Transverse colon (tissue), 4 donors: ENCODE measurements around the gene NRCAM. TPM values are rescaled to one million over a fixed set of nuclear protein-coding genes. Genes with fewer than 3 reads are reported as not detected.
"Not testable (repeated sequence)": the region's sequence is repeated elsewhere in the genome, so short reads cannot be mapped to it uniquely, and the experiment has no call there.

Source experiments
- DNase-seq: peaks from one replicate; pipeline ENCODE4 v3.0.0-alpha.2; 2019
- H3K27ac ChIP-seq, 4 donors: fragments of 200-600 bp; sonication (generic); 2 replicates each; pipeline ENCODE4 v1.5.1; 2016 to 2018; ENCODE audit warnings: inconsistent platforms in 4 of 4
- H3K27me3 ChIP-seq: fragments of 200-600 bp; sonication (generic); 2 replicates; pipeline ENCODE4 v1.5.1; 2017; ENCODE audit warnings: inconsistent platforms
- H3K36me3 ChIP-seq, 4 donors: fragments of 200-600 bp; sonication (generic); 2 replicates each; pipeline ENCODE4 v1.5.1; 2017 to 2019; ENCODE audit warnings: inconsistent platforms in 4 of 4
- H3K4me1 ChIP-seq, 4 donors: fragments of 200-600 bp; sonication (generic); 2 replicates each; pipeline ENCODE4 v1.5.1; 2017 to 2020; ENCODE audit warnings: inconsistent platforms in 4 of 4
- H3K4me3 ChIP-seq, 4 donors: fragments of 200-600 bp; sonication (generic); 1 replicate in 1 of 4; 2 replicates in 3 of 4; pipeline versions ENCODE4 v1.5.1 to v1.6.1; 2017 to 2019; ENCODE audit warnings: inconsistent platforms in 4 of 4
- H3K9me3 ChIP-seq, 2 donors: fragments of 200-600 bp; sonication (generic); 2 replicates each; pipeline ENCODE4 v1.5.1; 2017 to 2019; ENCODE audit warnings: inconsistent platforms in 2 of 2
- EP300 ChIP-seq: sonication (generic); formaldehyde crosslinking; IDR thresholded peaks from one replicate; pipeline ENCODE4 v1.6.1; 2017; ENCODE audit warnings: antibody characterized with exemption, low read depth
- POLR2A ChIP-seq: fragments of 450-650 bp; IDR thresholded peaks from one replicate; pipeline ENCODE4 v1.6.1; 2016; ENCODE audit warnings: antibody characterized with exemption, mild to moderate bottlenecking, moderate library complexity
- POLR2AphosphoS5 ChIP-seq, 3 donors: sonication (generic); formaldehyde crosslinking; IDR thresholded peaks; one replicate each; pipeline ENCODE4 v1.6.1; 2016; ENCODE audit warnings: antibody characterized with exemption in 3 of 3
- WGBS, 2 donors: methylation state at CpG; one replicate each; pipeline ENCODE4 v1.1.5; 2018; ENCODE audit warnings: low coverage in 1 of 2; 5-methylcytosine and 5-hydroxymethylcytosine counted together
- in situ Hi-C, 4 donors: fragments of 200-750 bp; cut with MboI; loops; one replicate each; pipeline versions ENCODE4 v1.15.0 to v1.15.1; 2017; ENCODE audit warnings: low sequenced_read_pairs in 3 of 4, low pct_ligation_motif_present in 1 of 4, low pct_unique_long_range_greater_than_20kb in 1 of 4
- intact Hi-C: fragments of 100-400 bp; cut with DNase I; formaldehyde crosslinking; loops from one replicate; pipeline ENCODE4 v1.15.1; 2023; ENCODE audit warnings: low total_unique reads
- total RNA-seq, 4 donors: library from RNA; depleted of rRNA; stranded (reverse); fragments of >200 nt; gene quantifications; one replicate each; pipeline ENCODE4 v1.1.0, GENCODE V29; 2016
- TF ChIP-seq, protein P1 (sequence below), 5 experiments: fragments of 200-600 bp in 3 of 5; fragments of 450-650 bp in 2 of 5; sonication (generic) in 3 of 5; IDR thresholded peaks; 1 replicate in 2 of 5; 2 replicates in 3 of 5; pipeline ENCODE4 v1.5.1; 2016 to 2017; ENCODE audit warnings: antibody characterized with exemption in 5 of 5, inconsistent platforms in 3 of 5, mild to moderate bottlenecking in 2 of 5, moderate library complexity in 1 of 5

The NRCAM gene
- total RNA-seq, 4 donors from 2014 or later, result 0.60 to 2.5 (median 1.8) TPM

DNA sequence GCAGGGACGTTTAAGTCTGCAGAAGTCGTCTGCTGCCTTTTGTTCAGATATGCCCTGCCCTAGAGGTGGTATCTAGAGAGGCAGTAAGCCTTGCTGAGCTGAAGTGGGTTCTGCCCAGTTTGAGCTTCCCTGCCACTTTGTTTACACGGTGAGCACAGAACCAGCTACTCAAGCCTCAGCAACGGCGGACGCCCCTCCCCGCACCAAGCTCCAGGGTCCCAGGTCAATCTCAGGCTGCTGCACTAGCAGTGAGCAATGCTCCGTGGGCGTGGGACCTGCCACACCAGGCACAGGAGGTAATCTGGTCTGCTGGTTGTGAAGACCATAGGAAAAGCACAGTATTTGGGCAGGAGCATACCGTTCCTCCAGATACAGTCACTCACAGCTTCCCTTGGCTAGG, 178.0 kb downstream of the NRCAM start:
- H3K4me3 ChIP-seq, result no peak overlapping the region
- H3K27ac ChIP-seq, result no peak overlapping the region
- H3K36me3 ChIP-seq, result no peaks in the 10 kb centered on the region
- no peaks in the 10 kb centered on the region for H3K27me3 ChIP-seq
- WGBS, 2 donors, result 86% methylated on average over 10 of the region's 10 CpGs; no CpG with 5 or more reads in 1 of the 2 donors
- intact Hi-C loops (no loop called here), in situ Hi-C loops (no loop called here)
- DNase-seq, result no peak
- no peaks in the 10 kb centered on the region for H3K9me3 ChIP-seq
- H3K4me1 ChIP-seq, result no peaks in the 10 kb centered on the region
- TF ChIP-seq POLR2A (no peak), EP300 (no peak)

DNA sequence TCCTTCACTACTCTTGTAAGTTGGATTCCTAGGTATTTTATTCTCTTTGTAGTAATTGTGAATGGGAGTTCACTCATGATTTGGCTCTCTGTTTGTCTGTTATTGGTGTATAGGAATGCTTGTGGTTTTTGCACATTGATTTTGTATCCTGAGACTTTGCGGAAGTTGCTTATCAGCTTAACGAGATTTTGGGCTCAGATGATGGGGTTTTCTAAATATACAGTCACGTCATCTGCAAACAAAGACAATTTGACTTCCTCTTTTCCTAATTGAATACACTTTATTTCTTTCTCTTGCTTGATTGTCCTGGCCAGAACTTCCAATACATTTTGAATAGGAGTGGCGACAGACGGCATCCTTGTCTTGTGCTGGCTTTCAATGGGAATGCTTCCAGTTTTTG, 181.8 kb downstream of the NRCAM start:
- intact Hi-C loops, H3K4me3 ChIP-seq, DNase-seq, H3K27me3 ChIP-seq, H3K36me3 ChIP-seq, in situ Hi-C loops, H3K4me1 ChIP-seq, H3K27ac ChIP-seq, H3K9me3 ChIP-seq: not testable (repeated sequence)
- WGBS, 2 donors, result 77 to 94% methylated on average over 5 of the region's 5 CpGs

DNA sequence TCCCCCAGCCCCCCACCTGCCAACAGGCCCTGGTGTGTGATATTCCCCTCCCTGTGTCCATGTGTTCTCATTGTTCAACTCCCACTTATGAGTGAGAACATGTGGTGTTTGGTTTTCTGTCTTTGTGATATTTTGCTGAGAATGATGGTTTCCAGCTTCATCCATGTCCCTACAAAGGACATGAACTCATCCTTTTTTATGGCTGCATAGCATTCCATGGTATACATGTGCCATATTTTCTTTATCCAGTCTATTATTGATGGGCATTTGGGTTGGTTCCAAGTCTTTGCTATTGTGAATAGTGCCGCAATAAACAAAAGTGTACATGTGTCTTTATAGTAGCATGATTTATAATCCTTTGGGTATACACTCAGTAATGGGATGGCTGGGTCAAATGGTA, 183.3 kb downstream of the NRCAM start:
- intact Hi-C loops, H3K4me1 ChIP-seq, in situ Hi-C loops, DNase-seq, H3K27ac ChIP-seq, H3K36me3 ChIP-seq, H3K27me3 ChIP-seq, H3K9me3 ChIP-seq, H3K4me3 ChIP-seq: not testable (repeated sequence)
- 96 to 100% methylated on average over 1 of the region's 1 CpG for WGBS, 2 donors

DNA sequence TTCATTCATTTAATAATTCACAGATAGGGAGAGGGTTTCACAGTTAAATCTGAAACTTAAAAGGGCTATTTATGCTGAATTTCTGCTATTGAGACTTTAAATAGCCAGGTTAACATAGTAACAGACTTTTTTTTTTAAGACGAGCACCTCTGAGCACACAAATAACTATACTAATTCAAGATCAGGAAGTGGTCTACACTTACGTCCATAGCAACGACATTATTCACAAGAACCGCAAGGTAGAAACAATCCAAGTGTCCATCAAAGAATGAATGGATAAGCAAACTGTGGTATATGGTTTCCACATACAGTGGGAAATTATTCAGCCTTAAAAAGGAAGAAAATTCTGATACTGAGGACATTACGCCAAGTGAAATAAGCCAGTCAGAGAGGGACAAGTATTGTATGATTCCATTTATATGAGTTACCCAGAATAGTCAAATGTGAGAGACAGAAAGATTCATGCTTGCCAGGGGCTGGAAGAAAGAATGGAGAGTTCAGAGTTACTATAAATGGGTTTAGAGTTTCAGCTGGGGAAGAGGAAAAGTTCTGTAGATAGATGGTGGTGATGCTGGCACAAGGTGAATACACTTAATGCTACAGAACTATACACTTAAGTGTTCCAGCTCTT, 185.7 kb downstream of the NRCAM start:
- no peak overlapping the region for H3K4me3 ChIP-seq
- intact Hi-C loops, result no loop called here
- 72 to 73% methylated on average over 5 of the region's 5 CpGs for WGBS, 2 donors

DNA sequence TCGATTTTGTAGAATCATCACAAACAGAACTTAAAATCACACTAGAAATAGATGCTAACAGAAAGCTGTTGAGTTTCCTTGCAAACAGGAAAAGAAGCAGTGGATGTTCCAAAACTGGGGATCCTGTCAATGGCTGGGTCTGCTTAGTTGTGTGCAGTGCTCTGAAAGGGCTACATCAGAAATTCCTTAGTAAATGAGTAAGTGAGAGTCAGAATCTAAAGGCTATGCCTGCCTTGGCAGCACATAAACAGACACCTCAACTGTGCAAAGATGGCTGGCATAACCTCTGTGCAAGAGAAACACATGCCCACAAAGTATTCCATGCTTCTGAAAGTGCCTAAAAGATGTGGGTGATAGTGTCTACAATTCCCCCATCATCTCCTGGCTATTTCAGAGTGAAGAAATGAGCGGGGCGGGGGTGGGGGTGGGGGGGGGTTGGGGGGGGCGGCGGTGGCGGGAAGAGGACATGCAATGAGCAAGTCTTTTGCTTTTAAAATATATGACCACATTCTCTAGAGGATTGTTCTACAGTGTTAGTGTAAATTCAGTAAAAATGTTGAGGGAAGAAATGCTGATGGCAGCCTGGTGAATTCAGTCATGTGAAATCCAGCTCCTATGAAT, 187.9 kb downstream of the NRCAM start:
- DNase-seq, result no peak
- intact Hi-C loops, result no loop called here
- no peak overlapping the region for H3K4me3 ChIP-seq
- no peaks in the 10 kb centered on the region for H3K36me3 ChIP-seq
- no peak overlapping the region for H3K27ac ChIP-seq
- no peaks in the 10 kb centered on the region for H3K9me3 ChIP-seq
- no peaks in the 10 kb centered on the region for H3K27me3 ChIP-seq
- in situ Hi-C loops, result no loop called here
- H3K4me1 ChIP-seq, result no peaks in the 10 kb centered on the region
- 44 to 81% methylated on average over 1 to 6 of the region's 6 CpGs for WGBS, 2 donors
- no peak for TF ChIP-seq POLR2A
- no peak for TF ChIP-seq EP300
- no peak for TF ChIP-seq POLR2AphosphoS5 (IDR thresholded peaks at IDR 0.05)
- TF ChIP-seq, protein P1, sequence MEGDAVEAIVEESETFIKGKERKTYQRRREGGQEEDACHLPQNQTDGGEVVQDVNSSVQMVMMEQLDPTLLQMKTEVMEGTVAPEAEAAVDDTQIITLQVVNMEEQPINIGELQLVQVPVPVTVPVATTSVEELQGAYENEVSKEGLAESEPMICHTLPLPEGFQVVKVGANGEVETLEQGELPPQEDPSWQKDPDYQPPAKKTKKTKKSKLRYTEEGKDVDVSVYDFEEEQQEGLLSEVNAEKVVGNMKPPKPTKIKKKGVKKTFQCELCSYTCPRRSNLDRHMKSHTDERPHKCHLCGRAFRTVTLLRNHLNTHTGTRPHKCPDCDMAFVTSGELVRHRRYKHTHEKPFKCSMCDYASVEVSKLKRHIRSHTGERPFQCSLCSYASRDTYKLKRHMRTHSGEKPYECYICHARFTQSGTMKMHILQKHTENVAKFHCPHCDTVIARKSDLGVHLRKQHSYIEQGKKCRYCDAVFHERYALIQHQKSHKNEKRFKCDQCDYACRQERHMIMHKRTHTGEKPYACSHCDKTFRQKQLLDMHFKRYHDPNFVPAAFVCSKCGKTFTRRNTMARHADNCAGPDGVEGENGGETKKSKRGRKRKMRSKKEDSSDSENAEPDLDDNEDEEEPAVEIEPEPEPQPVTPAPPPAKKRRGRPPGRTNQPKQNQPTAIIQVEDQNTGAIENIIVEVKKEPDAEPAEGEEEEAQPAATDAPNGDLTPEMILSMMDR (IDR thresholded peaks at IDR 0.05), result no peak

More for the DNA sequence above, 185.7 kb downstream of the NRCAM start:
- H3K36me3 ChIP-seq, result no peaks in the 10 kb centered on the region
- H3K27ac ChIP-seq, result no peak overlapping the region
- no peaks in the 10 kb centered on the region for H3K4me1 ChIP-seq
- no peak for DNase-seq
- H3K27me3 ChIP-seq, result no peaks in the 10 kb centered on the region
- TF ChIP-seq, protein P1 (IDR thresholded peaks at IDR 0.05), result no peak
- TF ChIP-seq EP300, result no peak
- no peaks in the 10 kb centered on the region for H3K9me3 ChIP-seq
- in situ Hi-C loops, result no loop called here
